GM19025 (cell line): ENCODE measurements around the gene NUDT12.

Source experiments
- ATAC-seq: cut with Tn5 transposase; IDR thresholded peaks from one replicate; pipeline ENCODE4 v1.9.1; 2021; ENCODE audit warnings: mild to moderate bottlenecking, low read depth, moderate library complexity; ENCODE audit not compliant: unreplicated experiment

Gene NUDT12

GRCh38 chr5:103562453-103563157 lies at the start of gene NUDT12:
Gene NUDT12, minus strand, starts transcription at chr5:103562789. Its CDS starts 2,541 bp downstream, at chr5:103560248.
- peak; percentile 85 for ATAC-seq

- ATAC-seq: no peak
Measured at GRCh38 chr5:103607346-103607745, 44.8 kb upstream of the NUDT12 start.

GRCh38 chr5:103605277-103605676 lies 42.7 kb upstream of the NUDT12 start:
- no peak for ATAC-seq

DNA sequence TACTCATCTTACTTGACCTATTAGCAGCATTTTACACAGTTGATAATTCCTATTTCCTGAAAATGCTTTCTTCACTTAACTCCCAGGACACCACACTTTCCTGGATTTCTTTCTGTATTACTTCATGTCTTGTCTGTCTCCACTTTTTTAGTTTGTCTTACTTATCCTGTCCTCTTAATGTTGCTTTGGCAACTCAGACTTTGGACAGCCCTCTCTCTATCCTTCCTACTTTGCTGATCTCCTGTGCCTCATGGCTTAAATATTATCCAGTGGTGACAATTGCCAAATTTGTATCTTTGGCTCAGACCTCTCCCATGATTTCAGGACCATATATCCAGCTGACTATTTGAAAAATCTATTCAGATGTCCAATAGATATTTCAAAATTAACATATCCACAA lies 39.8 kb upstream of the NUDT12 start:
- no peak for ATAC-seq

GRCh38 chr5:103601314-103601713 lies 38.7 kb upstream of the NUDT12 start:
- ATAC-seq: no peak

DNA sequence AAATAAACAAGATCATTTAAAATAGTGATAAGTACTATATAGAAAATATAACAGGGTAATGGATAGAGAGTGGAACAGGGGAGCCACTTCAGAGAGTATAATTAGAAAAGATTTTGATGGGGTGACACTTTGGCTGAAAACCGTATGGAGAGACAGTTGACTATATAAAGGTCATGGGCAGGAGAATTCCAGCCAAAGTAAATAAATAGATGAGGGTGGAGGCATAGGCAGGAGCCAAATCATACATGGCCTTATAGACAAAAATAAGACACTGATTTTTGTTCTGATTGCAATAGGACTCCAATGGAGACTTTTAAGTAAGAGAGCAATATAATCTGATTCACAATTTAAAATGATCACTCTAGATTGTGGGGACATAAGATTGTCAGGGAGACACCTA lies 37.5 kb upstream of the NUDT12 start:
- ATAC-seq: no peak

DNA sequence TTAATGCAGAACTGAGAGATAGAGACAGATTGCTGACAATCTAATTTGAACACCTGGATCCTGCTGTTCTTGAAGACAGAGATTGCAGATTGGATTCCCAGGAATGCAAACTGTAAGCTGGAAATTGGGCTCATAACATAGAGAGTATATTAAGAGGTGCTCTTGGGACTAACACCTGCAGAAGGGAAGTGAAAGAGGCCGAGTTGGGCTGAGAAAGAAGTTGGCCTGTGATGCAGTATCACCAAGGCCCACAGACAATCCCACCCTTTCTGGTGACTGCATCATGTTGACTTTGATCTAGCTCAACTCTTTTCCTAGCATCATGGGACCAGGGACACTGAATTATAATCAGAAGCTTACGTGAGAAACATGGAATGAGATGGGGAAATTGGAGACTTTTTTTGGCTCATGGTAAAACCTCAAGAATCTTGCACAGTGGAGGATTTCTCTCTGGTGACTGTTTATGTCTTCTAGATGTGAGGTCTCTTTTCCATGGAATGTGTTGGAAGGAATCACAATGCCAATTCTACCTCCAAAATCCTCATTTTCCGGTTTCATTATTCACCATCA lies 36.5 kb upstream of the NUDT12 start:
- no peak for ATAC-seq

DNA sequence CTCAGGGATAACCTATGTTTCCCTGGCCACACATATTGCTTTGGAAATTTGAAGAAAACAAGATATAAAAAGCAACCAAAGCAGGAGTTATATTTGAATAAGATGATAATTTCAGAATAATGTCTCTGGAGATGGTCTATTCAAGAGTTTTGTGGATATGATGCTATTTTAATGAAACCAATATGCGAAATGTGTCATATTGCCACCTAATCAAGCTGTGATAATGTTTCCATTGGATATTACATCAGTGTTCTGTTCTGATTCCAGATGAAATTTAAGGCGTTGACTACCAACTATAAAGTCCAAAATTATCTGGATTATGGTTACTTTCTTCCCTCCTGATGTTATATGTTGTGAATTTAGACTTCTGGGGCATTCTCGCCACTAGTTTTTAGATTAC lies 27.6 kb upstream of the NUDT12 start:
- ATAC-seq: no peak

DNA sequence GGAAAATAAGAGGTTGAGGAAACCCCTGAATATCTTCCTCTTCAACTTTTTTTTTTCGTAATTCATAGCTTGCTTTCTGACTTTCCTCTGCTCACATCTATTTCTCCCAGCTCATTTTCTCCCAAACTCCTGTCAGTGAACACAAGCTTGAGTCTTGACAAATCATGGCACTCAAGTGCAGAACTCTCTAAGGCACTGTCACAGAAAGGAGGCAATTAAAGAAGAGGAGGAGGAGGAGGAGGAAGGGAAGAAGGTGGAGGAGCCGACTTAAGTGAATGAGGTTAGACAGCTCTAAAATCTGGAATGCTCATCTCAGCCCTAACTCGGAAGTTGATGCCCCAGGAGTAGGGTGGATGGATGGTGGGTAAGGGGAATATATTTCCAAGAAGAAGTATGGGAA lies 27.2 kb upstream of the NUDT12 start:
- no peak for ATAC-seq

GRCh38 chr5:103589357-103589756 lies 26.8 kb upstream of the NUDT12 start:
- no peak for ATAC-seq

DNA sequence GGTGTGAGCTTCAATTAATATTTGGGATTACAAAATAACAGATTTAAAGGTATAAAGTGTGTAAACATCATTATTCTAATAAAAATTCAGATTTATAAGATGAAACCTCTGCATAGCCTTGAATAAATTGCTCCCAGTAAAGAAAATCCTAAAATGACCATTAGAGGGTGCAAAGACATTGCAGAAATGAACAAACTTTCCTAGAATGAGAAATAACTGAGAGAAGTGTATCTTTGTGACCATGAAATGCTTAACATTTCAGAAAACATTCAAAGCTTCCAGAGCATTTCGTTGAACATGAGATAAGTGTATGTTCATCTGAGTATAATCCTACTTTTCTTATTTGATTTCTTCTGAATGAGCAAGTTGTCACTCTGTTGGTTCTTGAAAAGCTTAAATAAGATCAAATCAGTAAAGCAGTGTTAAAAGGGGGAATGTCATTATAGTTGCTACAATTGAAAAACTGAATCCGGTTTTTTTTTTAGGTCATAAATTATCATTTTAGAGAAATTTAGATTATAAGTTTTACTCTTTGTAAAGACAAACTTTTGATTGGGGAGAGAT lies 24.7 kb upstream of the NUDT12 start:
- no peak for ATAC-seq

DNA sequence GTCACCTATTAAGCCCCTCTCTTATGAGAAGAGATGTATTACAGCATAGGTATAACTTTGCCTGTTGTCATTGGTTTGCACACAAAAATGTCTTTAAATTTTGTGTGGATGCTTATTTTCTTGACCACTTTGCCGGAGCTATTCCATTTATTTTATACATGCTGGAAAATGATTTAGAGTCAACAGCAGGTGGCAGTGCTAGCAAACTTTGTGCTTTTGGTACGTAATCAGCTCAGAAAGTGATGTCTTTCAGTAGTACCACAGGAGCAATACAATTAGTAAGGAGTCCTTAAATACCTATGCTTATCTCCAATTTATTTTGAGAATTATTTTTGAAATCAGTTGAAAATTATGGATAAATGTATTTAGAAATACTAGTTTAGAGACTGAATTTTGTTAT lies 19.8 kb upstream of the NUDT12 start:
- no peak for ATAC-seq

DNA sequence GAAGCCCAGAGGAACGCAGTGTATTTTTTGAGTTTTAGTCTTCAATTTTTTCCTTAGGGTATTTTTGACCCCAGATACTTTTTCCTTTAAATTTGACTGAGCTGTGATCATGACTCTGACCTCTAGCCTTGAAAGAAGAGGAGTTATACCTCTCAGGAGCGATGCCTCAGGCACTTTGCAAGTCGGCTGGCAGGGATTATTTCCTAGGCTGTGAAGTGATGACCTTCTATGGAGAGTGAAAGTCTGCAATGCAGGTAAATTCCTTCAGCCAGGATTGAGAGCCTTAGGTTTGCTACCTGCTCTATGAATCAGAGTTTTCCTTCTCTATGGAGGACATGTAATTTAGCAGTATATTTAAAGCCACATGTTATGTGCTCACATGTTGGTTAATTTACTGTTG lies 10.8 kb upstream of the NUDT12 start:
- no peak for ATAC-seq

- ATAC-seq: no peak
Measured at GRCh38 chr5:103572454-103572853, 9.9 kb upstream of the NUDT12 start.

DNA sequence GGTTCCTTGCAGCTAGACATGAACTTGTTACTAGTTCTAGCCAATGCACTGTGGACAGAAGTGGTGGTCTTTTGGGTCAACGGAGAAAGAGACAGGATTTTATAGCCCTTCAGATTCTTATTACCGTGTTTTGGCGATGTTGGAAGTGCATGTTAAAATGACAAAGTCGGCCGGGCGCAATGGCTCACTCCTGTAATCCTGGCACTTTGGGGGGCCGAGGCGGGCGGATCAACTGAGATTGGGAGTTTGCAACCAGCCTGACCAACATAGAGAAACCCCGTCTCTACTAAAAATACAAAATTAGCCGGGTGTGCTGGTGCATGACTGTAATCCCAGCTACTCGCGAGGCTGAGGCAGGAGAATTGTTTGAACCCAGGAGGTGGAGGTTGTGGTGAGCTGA lies 9.1 kb upstream of the NUDT12 start:
- no peak for ATAC-seq

DNA sequence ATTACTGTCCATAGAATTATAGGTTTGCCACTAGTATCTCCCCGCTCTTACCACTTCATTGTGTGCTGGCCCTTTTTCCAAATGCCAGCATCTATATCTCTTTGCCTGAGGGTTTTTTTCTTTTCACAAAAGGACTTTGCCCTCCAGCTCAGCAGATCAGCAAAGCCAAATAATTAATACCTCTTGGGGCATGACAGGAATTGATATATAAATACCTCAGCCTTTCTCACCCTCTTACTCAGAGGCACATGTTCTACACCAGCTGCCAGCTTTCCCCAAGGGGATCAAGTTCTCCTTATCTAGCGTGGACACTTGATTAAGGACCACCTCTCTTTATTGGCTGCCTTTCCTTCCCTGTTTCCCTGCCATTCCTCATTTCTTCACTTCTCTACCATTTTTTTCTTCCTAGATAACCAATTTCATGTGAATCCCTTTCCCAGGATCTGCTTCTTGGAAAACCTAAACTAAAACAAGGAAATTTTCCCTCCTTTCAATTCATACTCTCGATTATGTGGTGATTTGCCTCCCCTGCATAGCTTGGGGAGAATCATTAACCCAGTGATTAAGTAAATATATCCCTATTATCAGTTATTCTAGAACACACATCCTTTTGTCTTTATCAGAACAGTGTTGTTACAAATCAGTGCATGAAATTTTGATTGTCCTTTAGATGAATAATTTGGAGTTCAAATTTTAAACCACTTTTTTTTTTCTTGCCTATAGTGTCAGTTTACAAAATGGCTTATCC lies 6.9 kb upstream of the NUDT12 start:
- ATAC-seq: no peak

GRCh38 chr5:103565719-103566118 lies 3.1 kb upstream of the NUDT12 start:
- no peak for ATAC-seq

GRCh38 chr5:103561685-103562452 lies 720 bp downstream of the NUDT12 start:
- peak; percentile 33 for ATAC-seq

DNA sequence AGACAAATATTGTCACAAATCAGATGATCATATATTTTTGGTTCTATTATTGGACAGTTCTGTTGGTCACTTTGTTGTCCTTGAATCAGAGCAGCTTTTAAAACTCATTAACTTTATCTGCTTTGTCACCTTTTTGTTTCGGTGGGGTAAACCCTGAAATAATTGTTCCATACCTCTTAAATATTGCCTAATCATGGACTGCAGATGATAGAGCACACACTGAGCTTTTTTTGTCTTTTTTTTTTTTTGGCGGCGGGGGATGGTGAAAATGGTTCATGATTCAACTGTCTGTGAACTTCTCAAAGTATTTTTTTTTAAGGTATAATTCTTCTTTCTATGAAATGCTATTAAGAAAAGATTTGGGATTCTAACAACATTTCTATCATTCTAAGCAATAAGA lies 1.8 kb downstream of the NUDT12 start:
- ATAC-seq: no peak

DNA sequence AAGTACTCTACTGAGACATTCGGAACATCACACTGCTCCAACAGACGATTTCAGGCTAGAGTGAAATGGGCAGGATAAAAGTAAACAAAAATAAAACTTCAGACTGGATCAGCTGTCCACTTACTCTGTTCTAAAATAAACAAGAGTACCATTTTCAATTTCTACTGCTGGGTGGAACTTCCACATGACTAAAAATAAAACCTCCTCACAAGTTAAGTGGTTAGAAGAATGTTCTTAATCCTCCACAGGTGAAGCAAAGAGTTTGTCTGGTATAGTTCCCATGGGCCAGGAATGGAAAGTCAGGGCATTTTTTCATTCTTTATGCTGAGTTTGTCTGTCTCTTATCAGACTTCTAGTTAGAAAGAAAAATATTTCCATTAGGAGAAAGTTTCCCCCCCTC lies 15.7 kb downstream of the NUDT12 start:
- no peak for ATAC-seq

DNA sequence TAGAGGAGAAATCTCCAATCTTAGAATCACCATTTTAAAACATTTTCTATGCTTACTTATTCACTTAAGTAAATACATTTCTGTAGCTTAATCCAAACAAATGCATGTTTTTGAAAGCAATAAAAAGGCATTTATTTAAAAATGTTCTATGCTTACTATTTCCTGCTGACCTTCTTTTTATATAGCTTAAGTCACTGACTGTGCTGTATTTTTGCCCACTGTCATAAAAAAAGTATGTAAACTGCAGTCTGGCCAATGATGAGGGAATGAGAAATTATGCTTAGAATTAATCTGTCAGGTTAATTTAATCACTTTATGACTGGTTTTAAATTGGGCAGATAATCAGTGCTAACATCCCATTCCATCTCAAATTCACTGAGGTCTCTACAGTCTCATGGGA lies 20.1 kb downstream of the NUDT12 start:
- ATAC-seq: no peak
